GM18502 (cell line): ENCODE data around the gene DCP1B.

Experiments used
- ATAC-seq: cut with Tn5 transposase; IDR thresholded peaks from one replicate; pipeline ENCODE4 v1.9.1; 2021; ENCODE audit warnings: mild to moderate bottlenecking; ENCODE audit not compliant: unreplicated experiment, poor library complexity

DCP1B gene

GRCh38 chr12:2018391-2018790 lies 14.1 kb upstream of the DCP1B start:
- no peak for ATAC-seq

- ATAC-seq: no peak
Measured at GRCh38 chr12:2017546-2018337, 13.5 kb upstream of the DCP1B start.

GRCh38 chr12:2016862-2017545 lies 12.7 kb upstream of the DCP1B start:
- no peak for ATAC-seq

- ATAC-seq: no peak
Measured at GRCh38 chr12:2014231-2014630, 10.0 kb upstream of the DCP1B start.

GRCh38 chr12:2013527-2014223 lies 9.4 kb upstream of the DCP1B start:
- ATAC-seq: no peak

- ATAC-seq: no peak
Measured at GRCh38 chr12:2013086-2013485, 8.8 kb upstream of the DCP1B start.

GRCh38 chr12:2011643-2012607 lies 7.7 kb upstream of the DCP1B start:
- ATAC-seq: no peak

GRCh38 chr12:2009623-2010022 lies 5.4 kb upstream of the DCP1B start:
- no peak for ATAC-seq

GRCh38 chr12:2008677-2009076 lies 4.4 kb upstream of the DCP1B start:
- no peak for ATAC-seq

- ATAC-seq: peak; percentile 31
Measured at GRCh38 chr12:2003676-2004112, 563 bp downstream of the DCP1B start.

GRCh38 chr12:1995205-1995896 lies 8.9 kb downstream of the DCP1B start:
- no peak for ATAC-seq

GRCh38 chr12:1994429-1995143 lies 9.7 kb downstream of the DCP1B start:
- no peak for ATAC-seq

GRCh38 chr12:1993871-1994371 lies 10.3 kb downstream of the DCP1B start:
- no peak for ATAC-seq

- no peak for ATAC-seq
Measured at GRCh38 chr12:1993341-1993740, 10.9 kb downstream of the DCP1B start.

GRCh38 chr12:1992732-1993131 lies 11.5 kb downstream of the DCP1B start:
- ATAC-seq: no peak

- no peak for ATAC-seq
Measured at GRCh38 chr12:1989111-1989510, 15.1 kb downstream of the DCP1B start.

- ATAC-seq: no peak
Measured at GRCh38 chr12:1984759-1985158, 19.5 kb downstream of the DCP1B start.

GRCh38 chr12:1980282-1980681 lies 24.0 kb downstream of the DCP1B start:
- ATAC-seq: no peak
